Fibroblast of villous mesenchyme (primary cell): ENCODE data around the gene SNAPIN. TPM values are rescaled to one million over a fixed set of nuclear protein-coding genes. Genes with fewer than 3 reads are reported as not detected.
"Not testable (repeated sequence)": the region's sequence is repeated elsewhere in the genome, so short reads cannot be mapped to it uniquely, and the experiment has no call there.

Experiments
- DNase-seq: peaks from one replicate; pipeline ENCODE4 v3.0.0-alpha.2; 2010; ENCODE audit warnings: low read depth
- H3K4me3 ChIP-seq: 2 replicates; pipeline ENCODE4 v1.5.1; 2011; ENCODE audit warnings: low read depth, mild to moderate bottlenecking, low read length
- CTCF ChIP-seq: IDR thresholded peaks from 2 replicates; pipeline ENCODE4 v1.5.1; 2012; ENCODE audit warnings: low read depth, mild to moderate bottlenecking, low read length; ENCODE audit not compliant: insufficient read depth
- total RNA-seq: library from RNA; depleted of rRNA; stranded (reverse); fragments of >200 nt; gene quantifications from 2 replicates; pipeline ENCODE4 v1.2.3, GENCODE V29; 2012

The SNAPIN gene
- total RNA-seq, 1 donor, result 66.1 TPM

GRCh38 chr1:153667439-153667838 is 8.9 kb downstream of the SNAPIN start:
- no peak for DNase-seq
- TF ChIP-seq CTCF, result no peak
- no peak overlapping the region for H3K4me3 ChIP-seq

- H3K4me3 ChIP-seq, DNase-seq: not testable (repeated sequence)
Measured at GRCh38 chr1:153668672-153669071, 10.2 kb downstream of the SNAPIN start.

- DNase-seq, result no peak
- no peak for TF ChIP-seq CTCF
- H3K4me3 ChIP-seq, result peak overlapping the region; percentile 96
Measured at GRCh38 chr1:153669606-153670005, 11.1 kb downstream of the SNAPIN start.

- TF ChIP-seq CTCF, result no peak
- no peak for DNase-seq
- H3K4me3 ChIP-seq, result peak overlapping the region; percentile 96
Measured at GRCh38 chr1:153670257-153670858, 11.9 kb downstream of the SNAPIN start.

GRCh38 chr1:153670859-153671627 is 12.5 kb downstream of the SNAPIN start, which contains the start of gene ILF2:
TSS of gene ILF2 (minus strand) at chr1:153670993. CDS start at chr1:153670922, 71 bp downstream.
- TF ChIP-seq CTCF, result no peak
- peak; percentile 100 for DNase-seq

GRCh38 chr1:153671628-153672353 is 13.3 kb downstream of the SNAPIN start:
- not testable (repeated sequence) for DNase-seq

More at GRCh38 chr1:153670859-153671627, 12.5 kb downstream of the SNAPIN start, which contains the start of gene ILF2:
- H3K4me3 ChIP-seq, result peak within 1 kb of the TSS; percentile 96

GRCh38 chr1:153673511-153673910 is 15.0 kb downstream of the SNAPIN start:
- TF ChIP-seq CTCF, result no peak
- no peak overlapping the region for H3K4me3 ChIP-seq
- DNase-seq, result no peak

More at GRCh38 chr1:153671628-153672353, 13.3 kb downstream of the SNAPIN start:
- H3K4me3 ChIP-seq, result peak overlapping the region; percentile 61
